Measurements from ENCODE around the gene FBXO33.

Gene FBXO33

DNA sequence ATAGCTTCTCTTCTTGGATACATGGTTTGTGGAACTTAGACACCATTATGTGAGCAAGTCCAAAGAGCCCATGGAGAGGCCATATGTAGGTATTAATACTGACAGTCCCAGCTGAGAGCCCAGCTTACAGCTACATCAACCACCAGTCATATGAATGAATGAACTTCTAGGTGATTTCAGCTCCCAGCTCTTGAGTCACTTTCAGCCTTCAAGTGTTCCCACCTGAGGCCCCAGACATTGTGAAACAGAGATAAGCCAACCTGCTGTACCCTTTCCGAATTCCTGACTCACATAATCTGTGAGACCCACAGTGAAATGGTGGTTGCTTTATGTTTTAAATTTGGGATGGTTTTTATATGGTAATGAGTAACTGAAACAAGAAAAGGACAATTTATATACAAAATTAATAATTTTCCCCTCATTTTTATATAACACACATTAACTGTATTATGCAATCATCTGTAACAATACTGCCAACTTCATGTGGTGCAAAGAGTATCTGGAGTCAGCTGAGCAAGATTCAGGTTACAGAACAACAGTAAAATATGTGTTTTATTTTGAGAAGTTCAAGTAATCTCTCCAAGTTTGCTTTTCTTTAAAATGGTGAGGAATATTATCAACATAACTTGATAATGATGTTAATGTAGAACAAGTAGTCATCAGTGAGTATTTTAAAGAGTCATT lies 27.7 kb upstream of the FBXO33 start:
- Histone ChIP-seq H3K27ac (no peak overlapping the region), H3K27me3 (replicated peaks) (no peaks in the 10 kb centered on the region), H3K4me3 (ENCODE audit: low read depth, low read length) (no peak overlapping the region), H3K36me3 (replicated peaks) (no peaks in the 10 kb centered on the region)
- DNase-seq, result no peak
- in situ Hi-C loops (cut with HindIII; ENCODE audit: low pct_ligation_motif_present, low sequenced_read_pairs), result no loop called here
- TF ChIP-seq, protein P1, sequence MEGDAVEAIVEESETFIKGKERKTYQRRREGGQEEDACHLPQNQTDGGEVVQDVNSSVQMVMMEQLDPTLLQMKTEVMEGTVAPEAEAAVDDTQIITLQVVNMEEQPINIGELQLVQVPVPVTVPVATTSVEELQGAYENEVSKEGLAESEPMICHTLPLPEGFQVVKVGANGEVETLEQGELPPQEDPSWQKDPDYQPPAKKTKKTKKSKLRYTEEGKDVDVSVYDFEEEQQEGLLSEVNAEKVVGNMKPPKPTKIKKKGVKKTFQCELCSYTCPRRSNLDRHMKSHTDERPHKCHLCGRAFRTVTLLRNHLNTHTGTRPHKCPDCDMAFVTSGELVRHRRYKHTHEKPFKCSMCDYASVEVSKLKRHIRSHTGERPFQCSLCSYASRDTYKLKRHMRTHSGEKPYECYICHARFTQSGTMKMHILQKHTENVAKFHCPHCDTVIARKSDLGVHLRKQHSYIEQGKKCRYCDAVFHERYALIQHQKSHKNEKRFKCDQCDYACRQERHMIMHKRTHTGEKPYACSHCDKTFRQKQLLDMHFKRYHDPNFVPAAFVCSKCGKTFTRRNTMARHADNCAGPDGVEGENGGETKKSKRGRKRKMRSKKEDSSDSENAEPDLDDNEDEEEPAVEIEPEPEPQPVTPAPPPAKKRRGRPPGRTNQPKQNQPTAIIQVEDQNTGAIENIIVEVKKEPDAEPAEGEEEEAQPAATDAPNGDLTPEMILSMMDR (IDR thresholded peaks at IDR 0.05; ENCODE audit: low read depth, low read length, missing control alignments), result no peak

DNA sequence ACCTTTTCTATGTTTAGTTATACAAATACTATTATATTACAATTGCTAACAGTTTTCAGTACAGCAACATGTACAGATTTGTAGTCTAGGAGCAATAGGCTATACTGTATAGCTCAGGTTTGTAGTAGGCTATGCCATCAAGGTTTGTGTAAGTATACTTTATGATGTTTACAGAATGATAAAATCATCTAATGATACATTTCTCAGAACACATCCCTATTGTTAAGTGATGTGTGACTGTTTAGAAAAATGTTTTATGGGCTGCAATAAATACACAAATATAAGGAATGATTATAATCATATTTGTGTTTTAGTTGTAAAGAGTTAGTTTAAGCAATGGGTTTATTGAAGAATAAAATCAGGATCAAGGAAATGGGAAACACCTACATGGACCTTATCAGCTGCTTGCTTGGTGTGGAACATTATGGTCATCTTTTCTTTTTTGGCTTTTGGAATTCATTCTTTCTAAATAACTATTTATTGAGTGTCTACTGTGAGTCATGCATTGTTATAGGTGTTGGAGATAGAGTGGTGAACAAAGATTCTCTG lies 24.5 kb upstream of the FBXO33 start:
- no peaks in the 10 kb centered on the region for H3K27me3 ChIP-seq (replicated peaks)
- H3K36me3 ChIP-seq (replicated peaks), result no peaks in the 10 kb centered on the region
- DNase-seq, result no peak
- in situ Hi-C loops (cut with HindIII; ENCODE audit: low pct_ligation_motif_present, low sequenced_read_pairs), result no loop called here
- H3K4me3 ChIP-seq (ENCODE audit: low read depth, low read length), result no peak overlapping the region
- TF ChIP-seq, protein P1 (IDR thresholded peaks at IDR 0.05; ENCODE audit: low read depth, low read length, missing control alignments), result no peak
- no peak overlapping the region for H3K27ac ChIP-seq

DNA sequence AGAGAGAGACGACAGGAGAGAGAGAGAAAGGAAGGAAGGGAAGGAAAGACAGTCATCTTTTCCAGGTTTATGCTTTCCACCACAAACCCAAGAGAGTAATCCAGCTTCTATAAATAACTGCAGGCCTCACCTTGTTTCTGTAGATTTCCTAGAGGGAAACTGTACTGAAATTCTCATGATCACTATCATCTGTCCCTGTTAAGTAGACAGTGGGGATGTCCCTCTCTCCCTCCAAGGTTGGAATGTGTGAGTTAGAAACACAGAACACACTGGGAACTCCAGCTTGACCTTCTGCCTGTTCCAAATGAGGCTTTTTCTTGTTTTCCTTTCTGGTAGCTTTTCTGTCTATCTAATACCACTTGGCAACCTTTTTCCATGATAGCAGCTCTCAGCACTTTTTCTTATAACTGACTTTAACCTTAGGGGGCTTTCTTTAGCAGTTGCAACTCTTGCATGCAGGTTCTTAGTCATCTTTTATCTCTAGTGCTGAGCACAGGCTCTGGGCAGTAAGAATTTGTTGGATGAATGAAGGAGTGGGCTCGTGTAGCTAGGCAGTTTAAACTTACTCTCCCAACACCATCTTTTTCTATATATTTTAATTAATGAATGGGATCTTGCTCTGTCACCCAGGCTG lies 22.8 kb upstream of the FBXO33 start:
- in situ Hi-C loops (cut with HindIII; ENCODE audit: low pct_ligation_motif_present, low sequenced_read_pairs), result no loop called here
- Histone ChIP-seq H3K27ac (no peak overlapping the region), H3K27me3 (replicated peaks) (no peaks in the 10 kb centered on the region), H3K4me3 (ENCODE audit: low read depth, low read length) (no peak overlapping the region), H3K36me3 (replicated peaks) (no peaks in the 10 kb centered on the region)
- DNase-seq, result no peak
- TF ChIP-seq, protein P1 (IDR thresholded peaks at IDR 0.05; ENCODE audit: low read depth, low read length, missing control alignments), result no peak

DNA sequence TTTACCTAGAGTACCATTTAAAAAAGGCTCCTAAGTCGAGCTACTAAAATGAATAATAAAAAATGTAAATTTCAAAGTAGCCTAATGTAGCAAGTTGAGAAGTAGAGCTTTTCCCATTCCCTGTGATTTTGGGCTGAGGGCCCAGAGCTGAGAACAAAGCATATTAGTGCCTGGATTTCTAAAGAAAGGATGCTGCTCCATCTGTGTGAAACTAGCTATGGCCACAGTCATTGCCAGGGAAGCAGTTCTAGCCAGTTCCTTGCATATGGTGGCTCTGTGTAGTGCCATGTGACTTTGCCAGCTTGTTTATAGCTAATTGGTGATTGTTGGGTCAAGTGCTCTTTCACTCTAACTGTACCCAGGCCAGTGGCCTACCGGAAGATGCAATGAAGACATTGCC lies 20.4 kb upstream of the FBXO33 start:
- no peaks in the 10 kb centered on the region for H3K27me3 ChIP-seq (replicated peaks)
- H3K36me3 ChIP-seq (replicated peaks), result no peaks in the 10 kb centered on the region
- in situ Hi-C loops (cut with HindIII; ENCODE audit: low pct_ligation_motif_present, low sequenced_read_pairs), result no loop called here
- TF ChIP-seq, protein P1 (IDR thresholded peaks at IDR 0.05; ENCODE audit: low read depth, low read length, missing control alignments), result no peak
- DNase-seq, result no peak
- no peak overlapping the region for H3K4me3 ChIP-seq (ENCODE audit: low read depth, low read length)
- no peak overlapping the region for H3K27ac ChIP-seq

DNA sequence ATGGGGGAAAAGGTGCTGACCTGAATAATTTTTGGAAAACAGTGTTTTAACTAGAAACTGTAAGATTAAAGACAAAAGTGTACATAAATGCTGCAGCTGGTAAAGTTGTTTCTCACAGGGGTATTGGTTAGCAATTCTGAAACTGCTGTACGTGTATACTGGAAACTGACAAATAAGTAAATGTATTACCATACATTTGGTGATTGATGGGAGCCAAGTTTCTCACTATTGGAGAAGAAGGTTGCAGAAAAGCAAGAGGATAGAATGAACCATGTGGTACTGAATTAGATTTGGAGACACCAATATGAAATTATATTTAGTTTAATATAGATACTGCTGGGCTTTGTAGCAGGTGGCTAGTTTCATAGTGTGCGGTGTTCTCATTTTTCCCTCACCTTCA lies 19.6 kb upstream of the FBXO33 start:
- Histone ChIP-seq H3K27me3 (replicated peaks) (no peaks in the 10 kb centered on the region), H3K27ac (no peak overlapping the region), H3K36me3 (replicated peaks) (no peaks in the 10 kb centered on the region), H3K4me3 (ENCODE audit: low read depth, low read length) (no peak overlapping the region)
- DNase-seq, result no peak
- TF ChIP-seq, protein P1 (IDR thresholded peaks at IDR 0.05; ENCODE audit: low read depth, low read length, missing control alignments), result no peak
- in situ Hi-C loops (cut with HindIII; ENCODE audit: low pct_ligation_motif_present, low sequenced_read_pairs), result no loop called here
